Measurements from ENCODE around the gene WDR37.

WDR37 gene

DNA sequence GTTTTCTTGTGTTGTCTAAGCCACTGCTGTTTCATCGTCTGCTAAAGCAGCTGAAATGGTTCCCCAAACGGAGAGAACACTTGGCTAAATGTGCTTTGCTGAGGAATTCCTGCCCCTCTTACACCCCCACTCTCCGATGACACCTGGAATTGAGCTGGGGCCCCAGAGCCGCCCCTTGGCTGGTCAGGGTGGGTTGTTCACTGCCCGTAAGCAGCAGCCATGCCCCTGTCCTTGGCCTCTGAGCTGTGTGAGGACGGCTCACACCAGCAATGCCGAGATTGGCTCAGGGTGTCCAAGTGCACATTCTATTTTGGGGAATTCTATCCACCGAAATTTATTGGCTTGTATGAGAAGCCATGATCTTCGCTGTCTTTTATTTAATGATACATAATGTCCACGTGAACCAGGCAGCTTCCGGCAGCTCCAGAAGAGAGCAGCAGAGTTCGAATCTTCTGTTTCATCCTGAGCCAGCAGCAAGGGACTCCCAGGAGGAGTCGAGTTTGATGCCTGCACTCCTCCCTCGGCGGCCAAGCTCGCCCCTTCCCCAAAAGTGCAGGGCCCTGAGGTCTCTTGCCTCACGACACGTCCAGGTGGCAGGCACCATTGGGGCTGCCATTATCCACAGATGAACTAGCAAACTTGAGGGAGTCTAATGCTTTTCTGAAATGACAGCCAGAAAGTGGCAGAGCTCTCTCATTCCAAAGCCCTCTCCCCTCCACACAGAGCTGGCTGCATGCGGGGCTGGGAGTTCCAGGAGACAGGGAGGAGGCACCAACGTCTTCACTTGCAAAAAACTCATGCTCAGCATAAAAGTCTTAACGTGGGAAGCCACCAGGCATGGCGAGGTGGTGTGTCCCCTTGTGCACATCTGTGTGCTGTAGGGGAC, 114.0 kb downstream of the WDR37 start:
- no peak for DNase-seq (ENCODE audit: low spot score)
- ChIA-PET CTCF (no interaction called here), POLR2A (ENCODE audit: low non-redundant PET) (no interaction called here)
- TF ChIP-seq, protein P1, sequence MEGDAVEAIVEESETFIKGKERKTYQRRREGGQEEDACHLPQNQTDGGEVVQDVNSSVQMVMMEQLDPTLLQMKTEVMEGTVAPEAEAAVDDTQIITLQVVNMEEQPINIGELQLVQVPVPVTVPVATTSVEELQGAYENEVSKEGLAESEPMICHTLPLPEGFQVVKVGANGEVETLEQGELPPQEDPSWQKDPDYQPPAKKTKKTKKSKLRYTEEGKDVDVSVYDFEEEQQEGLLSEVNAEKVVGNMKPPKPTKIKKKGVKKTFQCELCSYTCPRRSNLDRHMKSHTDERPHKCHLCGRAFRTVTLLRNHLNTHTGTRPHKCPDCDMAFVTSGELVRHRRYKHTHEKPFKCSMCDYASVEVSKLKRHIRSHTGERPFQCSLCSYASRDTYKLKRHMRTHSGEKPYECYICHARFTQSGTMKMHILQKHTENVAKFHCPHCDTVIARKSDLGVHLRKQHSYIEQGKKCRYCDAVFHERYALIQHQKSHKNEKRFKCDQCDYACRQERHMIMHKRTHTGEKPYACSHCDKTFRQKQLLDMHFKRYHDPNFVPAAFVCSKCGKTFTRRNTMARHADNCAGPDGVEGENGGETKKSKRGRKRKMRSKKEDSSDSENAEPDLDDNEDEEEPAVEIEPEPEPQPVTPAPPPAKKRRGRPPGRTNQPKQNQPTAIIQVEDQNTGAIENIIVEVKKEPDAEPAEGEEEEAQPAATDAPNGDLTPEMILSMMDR (conservative IDR thresholded peaks at IDR 0.05; ENCODE audit: low read depth), result no peak
- H3K27ac ChIP-seq, result no peak overlapping the region

DNA sequence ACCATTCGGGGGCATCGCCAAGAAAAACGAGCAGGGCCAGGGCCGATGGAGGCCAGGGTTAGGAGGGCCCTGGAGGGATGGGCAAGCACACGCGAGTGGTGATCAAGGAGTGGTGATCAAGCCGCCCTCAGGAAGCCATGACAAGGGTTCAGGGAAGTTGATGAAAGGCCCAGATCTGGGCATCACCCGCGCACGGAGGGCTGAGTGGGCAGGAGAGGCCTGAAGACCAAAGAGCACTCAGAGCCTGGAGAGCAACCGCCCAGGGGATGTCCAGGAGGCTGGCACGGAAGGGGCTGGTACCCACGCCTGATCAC, 114.6 kb downstream of the WDR37 start:
- no peak overlapping the region for H3K27ac ChIP-seq
- CTCF ChIA-PET, result no interaction called here
- POLR2A ChIA-PET (ENCODE audit: low non-redundant PET), result no interaction called here
- TF ChIP-seq, protein P1 (conservative IDR thresholded peaks at IDR 0.05; ENCODE audit: low read depth), result no peak
- no peak for DNase-seq (ENCODE audit: low spot score)

DNA sequence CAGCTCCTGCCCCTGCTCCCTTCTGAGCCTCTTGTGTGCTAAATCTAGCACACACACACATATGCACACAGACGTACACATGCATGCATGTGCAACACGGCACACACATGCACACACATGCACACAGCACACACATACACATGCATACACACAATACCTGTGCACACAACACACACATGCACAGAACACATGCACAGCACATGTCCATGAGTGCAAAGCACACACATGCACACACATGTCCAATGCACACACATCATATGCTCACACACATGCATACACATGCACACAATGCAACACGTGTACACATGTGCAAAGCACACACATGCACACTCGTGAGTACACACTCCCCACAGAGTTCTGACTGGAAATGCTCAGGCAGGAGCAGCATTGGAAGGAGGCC, 115.0 kb downstream of the WDR37 start:
- DNase-seq (ENCODE audit: low spot score), result no peak
- ChIA-PET POLR2A (ENCODE audit: low non-redundant PET) (no interaction called here), CTCF (no interaction called here)
- no peak overlapping the region for H3K27ac ChIP-seq
- TF ChIP-seq, protein P1 (conservative IDR thresholded peaks at IDR 0.05; ENCODE audit: low read depth), result no peak

DNA sequence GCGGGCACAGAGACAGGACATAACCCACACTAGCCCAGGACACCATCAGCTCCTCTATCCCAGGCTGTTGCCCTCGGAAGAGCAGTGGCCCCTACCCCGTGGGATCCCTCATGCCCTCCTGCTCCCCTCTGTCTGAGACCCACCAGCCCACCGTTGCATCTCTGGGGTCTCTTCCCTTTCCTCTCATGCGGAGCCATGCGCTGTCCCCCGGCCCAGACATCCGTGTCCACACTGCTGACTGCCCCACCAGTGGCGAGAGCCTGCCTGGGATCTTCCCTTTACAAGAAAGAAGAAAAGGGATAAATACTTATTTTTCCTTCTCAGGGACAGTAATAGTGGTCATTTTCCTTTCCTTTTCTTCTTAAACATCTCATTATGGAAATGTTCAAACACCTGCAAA, 115.4 kb downstream of the WDR37 start:
- ChIA-PET POLR2A (ENCODE audit: low non-redundant PET) (no interaction called here), CTCF (no interaction called here)
- TF ChIP-seq, protein P1 (conservative IDR thresholded peaks at IDR 0.05; ENCODE audit: low read depth), result no peak
- DNase-seq (ENCODE audit: low spot score), result no peak
- no peak overlapping the region for H3K27ac ChIP-seq

DNA sequence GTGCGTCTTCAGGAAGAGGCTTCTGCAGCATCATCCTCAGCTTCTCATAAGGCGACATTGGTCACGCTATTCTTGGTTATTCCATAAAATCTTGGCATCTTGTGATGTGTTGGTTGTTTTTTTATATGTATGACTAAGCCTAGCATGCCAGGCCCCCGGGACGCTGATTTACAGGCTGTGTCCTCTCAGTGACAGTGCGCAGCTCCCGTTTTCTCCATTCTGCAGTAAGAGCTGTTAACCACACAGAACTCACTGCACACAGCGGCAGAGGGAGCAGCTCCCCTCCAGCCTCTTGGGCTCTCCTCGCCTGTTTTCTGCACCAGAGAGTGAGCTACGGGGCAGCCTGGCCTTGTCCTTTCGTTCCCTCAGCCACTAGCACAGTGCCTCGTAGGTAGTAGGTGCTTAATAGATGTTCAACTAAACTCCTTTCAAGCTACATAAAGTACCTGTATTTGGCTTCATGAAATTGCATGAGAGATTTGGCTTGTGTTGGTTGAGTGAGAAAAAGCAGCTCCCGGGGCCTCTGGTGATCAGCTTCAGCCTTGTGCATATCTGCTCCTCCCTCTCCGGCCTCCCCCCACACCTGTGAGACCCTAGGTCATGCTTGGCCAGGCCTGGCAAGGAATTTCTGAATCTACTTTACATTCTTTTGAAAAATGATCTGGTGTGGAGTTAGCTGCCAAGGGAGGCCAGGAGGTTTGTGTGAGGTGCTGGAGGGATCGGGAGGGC, 116.2 kb downstream of the WDR37 start:
- CTCF ChIA-PET, result interaction anchor here (0.6 kb wide), 1 partner anchor 308 kb away, joined by 4 read pairs; no protein-coding TSS in a partner anchor
- no peak overlapping the region for H3K27ac ChIP-seq
- DNase-seq (ENCODE audit: low spot score), result no peak
- TF ChIP-seq, protein P1 (conservative IDR thresholded peaks at IDR 0.05; ENCODE audit: low read depth), result no peak
- POLR2A ChIA-PET (ENCODE audit: low non-redundant PET), result no interaction called here

DNA sequence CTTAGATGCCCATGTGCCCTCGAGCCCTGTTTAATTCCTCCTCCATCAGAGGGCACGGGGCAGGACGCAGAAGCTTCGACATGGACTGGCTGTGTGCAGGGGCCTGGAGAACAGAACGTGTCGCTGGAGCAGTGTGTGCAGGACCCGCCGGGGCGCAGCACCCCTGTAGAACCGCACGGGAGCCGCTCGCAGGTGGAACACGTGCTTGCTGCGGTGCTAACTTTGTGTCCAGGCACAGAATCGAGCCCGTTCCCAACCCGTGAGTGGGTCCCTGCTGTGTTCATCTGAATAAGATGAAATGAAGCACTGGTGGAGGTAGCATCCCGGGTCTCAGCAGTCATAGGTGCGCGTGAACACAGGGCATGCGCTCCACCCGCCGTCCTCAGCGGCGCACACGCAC, 116.9 kb downstream of the WDR37 start:
- ChIA-PET CTCF (interaction anchor here (0.6 kb wide), 1 partner anchor 307 kb away, joined by 4 read pairs; no protein-coding TSS in a partner anchor), POLR2A (ENCODE audit: low non-redundant PET) (no interaction called here)
- DNase-seq (ENCODE audit: low spot score), result no peak
- TF ChIP-seq, protein P1 (conservative IDR thresholded peaks at IDR 0.05; ENCODE audit: low read depth), result no peak
- H3K27ac ChIP-seq, result no peak overlapping the region

Data from RWPE1 (cell line).